Heart left ventricle (tissue), 13 donors: Measurements from ENCODE around the gene MYO6.

Source experiments
- POLR2A ChIP-seq, 2 donors: fragments of 450-650 bp; IDR thresholded peaks; one replicate each; pipeline ENCODE4 v1.6.1; 2017; ENCODE audit warnings: antibody characterized with exemption in 2 of 2, mild to moderate bottlenecking in 2 of 2, moderate library complexity in 2 of 2
- TF ChIP-seq, protein P1 (sequence below), 12 donors: fragments of 200-600 bp; sonication (generic) in 4 of 12; IDR thresholded peaks; one replicate each; pipeline versions ENCODE4 v1.5.0 to v1.8.0; 2018 to 2022; ENCODE audit warnings: antibody characterized with exemption in 12 of 12, mild to moderate bottlenecking in 5 of 12
- donor health status: ischemic (EF 13 %, LVEDD 7.1; RV severe dilation, severe dysfunction).
- donor health status: DM: no; HTN: yes; CAD: no.
- donor health status: DM: no; HTN: no; CAD: no.
- donor health status: ischemic (EF 25% LVEDD 6.9; RV normal size, moderate dysfunction).
- donor health status: ischemic (EF 25% LVEDD 5.7; RV mildly dilated, moderate dysfunction).
- donor health status: ischemic (EF 35%, LVEDD 5.7; RV mildly dilated, moderate dysfunction).
- donor health status: nonischemic (EF 11% LVEDD 7.7; RV severe dilation, severe dysfunction).
- donor health status: DM: yes; HTN: yes; CAD: no.
- donor health status: PGD.
- donor health status: ischemic (EF 29% LVEDD 5.4; RV normal size, mild dysfunction).
- donor health status: nonischemic (EF 23%, LVEDD 6.1; RV moderate dilation, normal function).

DNA sequence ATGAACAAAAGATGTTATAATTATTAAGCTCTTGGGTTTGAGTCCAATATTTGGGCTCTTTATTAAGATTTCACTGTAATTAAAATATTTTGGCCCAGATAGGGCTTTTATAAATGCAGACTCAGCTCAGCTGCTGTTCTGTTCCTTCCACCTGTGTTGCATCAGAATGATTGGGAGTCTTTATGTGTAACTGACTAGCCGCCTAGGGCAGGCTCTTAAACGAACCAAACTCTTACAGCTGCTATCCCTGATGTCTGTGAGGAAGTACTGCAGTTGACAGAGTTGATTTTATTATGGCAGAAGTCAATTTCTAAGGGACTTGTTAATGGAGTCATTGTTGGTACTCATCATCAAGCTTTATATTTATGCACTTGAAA, 144.7 kb downstream of the MYO6 start:
- no peak for TF ChIP-seq POLR2A (IDR thresholded peaks at IDR 0.05)
- TF ChIP-seq, protein P1, sequence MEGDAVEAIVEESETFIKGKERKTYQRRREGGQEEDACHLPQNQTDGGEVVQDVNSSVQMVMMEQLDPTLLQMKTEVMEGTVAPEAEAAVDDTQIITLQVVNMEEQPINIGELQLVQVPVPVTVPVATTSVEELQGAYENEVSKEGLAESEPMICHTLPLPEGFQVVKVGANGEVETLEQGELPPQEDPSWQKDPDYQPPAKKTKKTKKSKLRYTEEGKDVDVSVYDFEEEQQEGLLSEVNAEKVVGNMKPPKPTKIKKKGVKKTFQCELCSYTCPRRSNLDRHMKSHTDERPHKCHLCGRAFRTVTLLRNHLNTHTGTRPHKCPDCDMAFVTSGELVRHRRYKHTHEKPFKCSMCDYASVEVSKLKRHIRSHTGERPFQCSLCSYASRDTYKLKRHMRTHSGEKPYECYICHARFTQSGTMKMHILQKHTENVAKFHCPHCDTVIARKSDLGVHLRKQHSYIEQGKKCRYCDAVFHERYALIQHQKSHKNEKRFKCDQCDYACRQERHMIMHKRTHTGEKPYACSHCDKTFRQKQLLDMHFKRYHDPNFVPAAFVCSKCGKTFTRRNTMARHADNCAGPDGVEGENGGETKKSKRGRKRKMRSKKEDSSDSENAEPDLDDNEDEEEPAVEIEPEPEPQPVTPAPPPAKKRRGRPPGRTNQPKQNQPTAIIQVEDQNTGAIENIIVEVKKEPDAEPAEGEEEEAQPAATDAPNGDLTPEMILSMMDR (IDR thresholded peaks at IDR 0.05): no peak
